Measurements from ENCODE around the gene ARL16. TPM values are rescaled to one million over a fixed set of nuclear protein-coding genes. Genes with fewer than 3 reads are reported as not detected.

ARL16 gene
- total RNA-seq, 1 donor from 2014 or later, result 30.9 TPM

DNA sequence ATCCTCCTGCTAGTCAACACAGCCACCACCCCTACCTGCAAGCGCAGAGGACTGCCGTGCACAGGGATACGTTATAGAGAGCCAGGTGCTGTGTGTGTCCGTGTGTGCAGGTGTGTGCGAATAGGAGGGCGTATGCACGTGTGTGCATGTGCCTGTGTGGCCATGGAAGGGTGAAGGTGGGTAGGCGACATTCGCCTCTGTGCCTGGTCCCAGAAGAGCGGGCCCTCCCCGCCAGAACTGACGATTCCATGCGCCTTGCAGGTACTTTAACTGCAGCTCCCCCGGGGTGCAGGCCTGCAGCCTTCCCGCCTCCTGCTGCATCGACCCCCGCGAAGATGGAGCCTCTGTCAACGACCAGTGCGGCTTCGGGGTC lies 36.0 kb downstream of the ARL16 start:
- intact Hi-C loops (cut with micrococcal nuclease), result no loop called here

DNA sequence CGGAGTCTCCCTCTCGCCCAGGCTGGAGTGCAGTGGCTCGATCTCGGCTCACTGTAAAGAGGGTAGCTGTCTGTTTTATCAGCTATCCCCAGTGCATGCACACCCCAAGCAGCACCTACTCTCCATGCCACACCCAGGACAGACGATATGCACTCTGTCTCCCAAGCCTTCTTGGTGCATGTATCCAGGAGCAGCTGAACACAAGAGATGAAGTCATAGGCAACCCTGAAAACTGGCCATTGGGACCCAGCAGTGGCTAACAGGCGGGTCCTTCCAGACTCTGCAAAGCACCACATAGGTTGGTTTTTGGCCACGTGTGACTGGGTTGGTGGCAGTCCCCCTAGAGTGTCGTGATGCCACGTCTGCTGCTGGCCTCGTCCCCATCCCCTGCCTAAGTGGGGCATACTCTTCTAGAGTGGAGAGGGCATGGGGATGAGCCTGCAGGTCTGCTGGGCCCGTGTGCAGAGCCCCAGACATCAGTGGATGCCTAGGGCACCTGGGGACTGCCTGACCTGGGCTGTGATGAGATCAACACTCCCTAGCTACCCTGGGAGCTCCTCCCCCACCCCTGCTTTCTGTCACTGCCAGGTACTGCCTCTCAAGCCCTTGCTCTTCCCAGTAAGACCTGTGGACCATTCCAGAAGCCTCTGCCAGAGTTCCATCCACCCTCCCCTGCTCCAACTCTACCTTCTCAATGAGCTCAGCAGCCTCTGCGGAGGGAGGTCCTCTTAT lies 36.6 kb downstream of the ARL16 start:
- intact Hi-C loops (cut with micrococcal nuclease), result no loop called here

DNA sequence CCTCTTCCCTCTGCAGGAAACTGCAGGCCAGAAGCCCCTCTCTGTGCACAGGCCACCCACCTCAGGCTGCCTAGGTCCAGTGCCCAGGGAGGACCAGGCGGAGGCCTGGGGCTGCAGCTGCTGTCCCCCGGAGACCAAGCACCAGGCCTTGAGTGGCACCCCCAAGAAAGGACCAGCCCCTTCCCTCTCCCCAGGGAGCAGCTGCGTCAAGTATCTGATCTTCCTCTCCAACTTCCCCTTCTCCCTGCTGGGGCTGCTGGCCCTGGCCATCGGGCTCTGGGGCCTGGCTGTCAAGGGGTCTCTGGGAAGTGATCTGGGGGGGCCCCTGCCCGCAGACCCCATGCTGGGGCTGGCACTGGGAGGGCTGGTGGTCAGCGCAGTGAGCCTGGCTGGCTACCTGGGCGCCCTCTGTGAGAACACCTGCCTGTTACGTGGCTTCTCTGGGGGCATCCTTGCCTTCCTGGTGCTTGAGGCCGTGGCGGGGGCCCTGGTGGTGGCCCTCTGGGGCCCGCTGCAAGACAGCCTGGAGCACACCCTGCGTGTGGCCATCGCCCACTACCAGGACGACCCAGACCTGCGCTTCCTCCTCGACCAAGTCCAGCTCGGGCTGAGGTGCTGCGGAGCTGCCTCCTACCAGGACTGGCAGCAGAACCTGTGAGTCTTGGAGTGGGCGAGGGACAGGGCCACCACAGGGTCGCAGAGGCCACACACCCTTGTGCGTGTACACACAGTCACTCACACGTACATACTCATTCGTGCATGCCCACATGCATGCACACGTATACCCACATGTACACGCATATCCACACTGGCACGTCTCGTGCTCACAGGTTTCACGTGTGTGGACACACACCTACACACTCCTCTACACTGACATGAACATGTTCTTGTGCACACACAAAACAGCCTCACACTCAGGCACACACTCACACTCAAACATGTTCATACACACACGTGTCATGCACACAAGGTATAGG lies 38.3 kb downstream of the ARL16 start:
- intact Hi-C loops (cut with micrococcal nuclease), result no loop called here

DNA sequence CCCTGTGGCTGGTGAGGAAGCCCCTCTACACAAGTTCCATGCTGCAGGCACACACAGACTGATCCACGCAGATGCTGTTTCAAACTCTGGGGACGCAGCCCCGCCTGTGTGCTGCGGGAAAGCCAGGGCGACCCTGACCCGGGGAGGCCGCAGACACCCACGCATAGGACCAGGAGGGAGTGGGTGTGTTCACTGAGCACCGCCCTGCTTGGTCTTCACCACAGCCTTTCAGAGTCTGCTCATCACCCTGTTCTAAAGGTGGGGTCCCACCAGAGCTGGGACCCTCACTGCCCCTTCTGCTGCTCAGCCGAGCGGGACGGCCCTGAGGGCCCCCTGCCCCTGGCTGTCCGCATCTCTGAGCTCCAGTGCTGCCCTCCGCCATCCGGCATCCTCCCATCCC lies 39.1 kb downstream of the ARL16 start:
- intact Hi-C loops (cut with micrococcal nuclease), result no loop called here

DNA sequence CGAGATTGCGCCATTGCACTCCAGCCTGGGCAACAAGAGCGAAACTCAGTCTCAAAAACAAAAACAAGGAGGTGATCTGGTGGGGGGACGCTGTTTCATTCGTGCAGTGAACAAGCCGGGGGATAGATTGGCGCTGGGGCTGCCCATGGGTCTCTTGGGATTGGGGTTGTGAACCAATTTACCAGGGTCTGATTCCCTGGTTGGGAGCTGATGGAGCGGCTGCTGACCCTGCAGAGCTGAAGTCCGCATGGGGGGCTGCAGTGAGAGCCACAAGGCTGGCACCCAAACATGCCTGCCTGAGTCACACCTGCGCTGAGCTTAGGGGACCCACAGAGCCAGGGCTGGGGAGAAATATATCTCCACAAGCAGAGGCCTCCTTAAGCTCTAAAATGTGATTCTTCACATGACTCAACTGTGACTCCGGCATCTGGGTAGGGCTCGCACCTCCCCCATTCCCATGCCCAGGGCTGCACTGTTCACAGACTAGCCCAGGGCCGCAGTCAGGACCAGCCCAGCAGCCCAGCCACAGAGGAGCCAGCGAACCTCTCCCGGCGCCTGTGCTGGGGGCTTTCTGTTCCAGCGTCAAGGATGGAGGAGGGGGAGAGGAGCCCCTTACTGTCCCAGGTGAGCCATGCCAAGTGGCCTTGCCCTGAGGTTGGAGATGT lies 41.6 kb downstream of the ARL16 start:
- intact Hi-C loops (cut with micrococcal nuclease), result no loop called here

DNA sequence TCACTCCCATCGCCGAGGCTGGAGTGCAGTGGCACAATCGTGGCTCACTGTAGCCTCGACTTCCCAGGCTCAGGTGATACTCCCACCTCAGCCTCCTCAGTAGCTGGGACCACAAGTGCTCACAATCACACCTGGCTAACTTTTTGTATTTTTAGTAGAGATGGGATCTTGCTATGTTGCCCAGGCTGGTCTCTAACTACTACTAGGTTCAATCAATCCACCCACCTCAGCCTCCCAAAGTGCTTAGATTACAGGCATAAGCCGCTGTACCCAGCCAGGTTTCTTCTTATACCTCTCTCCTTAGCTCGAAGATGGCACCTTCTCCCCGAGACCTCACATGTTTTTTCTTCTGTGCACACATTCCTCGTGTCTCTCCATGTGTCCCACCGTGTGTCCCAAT lies 43.6 kb downstream of the ARL16 start:
- intact Hi-C loops (cut with micrococcal nuclease), result no loop called here

DNA sequence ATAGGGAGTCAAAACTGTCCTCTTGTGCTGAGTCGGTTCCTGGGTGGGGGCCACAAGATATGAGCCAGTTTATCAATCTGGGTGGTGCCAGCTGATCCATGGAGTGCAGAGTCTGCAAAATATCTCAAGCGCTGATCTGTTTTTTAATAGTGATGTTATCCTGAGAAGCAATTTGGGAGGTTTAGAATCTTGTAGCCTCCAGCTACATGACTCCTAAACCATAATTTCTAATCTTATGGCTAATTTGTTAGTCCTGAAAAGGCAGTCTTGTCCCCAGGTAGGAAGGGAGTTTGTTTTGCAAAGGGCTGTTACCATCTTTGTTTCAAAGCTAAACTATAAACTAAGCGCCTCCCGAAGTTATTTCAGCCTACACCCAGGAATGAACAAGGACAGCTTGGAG lies 44.9 kb downstream of the ARL16 start:
- intact Hi-C loops (cut with micrococcal nuclease), result no loop called here

DNA sequence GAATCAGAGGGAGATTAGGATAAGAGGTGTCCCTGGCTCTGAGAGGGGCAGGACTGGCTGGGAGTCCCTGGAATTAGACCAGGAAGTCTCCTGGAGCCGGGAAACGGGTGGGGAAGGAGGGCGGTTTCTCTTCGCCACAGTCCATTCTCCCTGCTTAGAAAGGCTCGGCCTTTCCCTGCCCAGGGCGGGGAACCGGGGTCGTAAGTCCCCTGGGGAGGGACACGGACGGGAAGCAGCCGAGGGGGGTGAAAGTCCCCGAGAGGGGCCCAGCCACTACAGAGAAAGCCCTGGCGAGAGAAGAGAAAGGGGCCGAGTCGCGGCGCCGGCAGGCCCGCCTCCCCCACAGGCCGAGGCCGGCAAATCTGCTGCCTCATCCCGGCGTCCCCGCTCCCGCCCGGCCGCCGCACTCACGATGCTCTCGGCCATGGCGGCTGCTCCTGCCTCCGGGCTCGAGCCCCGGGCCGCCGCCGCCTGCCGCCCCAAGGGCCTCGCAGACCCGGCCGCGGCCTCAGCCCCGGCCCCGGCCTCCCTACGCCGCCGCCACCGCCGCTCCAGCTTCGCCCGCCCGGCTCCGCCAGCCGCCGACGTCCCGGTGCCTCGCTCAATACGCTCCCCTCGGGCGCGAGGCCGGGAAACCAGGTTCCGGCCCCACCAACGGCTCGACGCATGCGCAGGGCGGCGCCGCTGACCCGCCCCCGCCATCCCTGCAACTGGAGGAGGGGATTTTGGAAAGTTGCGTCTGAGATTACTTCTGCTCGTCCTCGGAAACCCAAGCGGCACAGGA lies 46.9 kb downstream of the ARL16 start, which contains the start of the genes NPLOC4 and TSPAN10:
NPLOC4 (minus strand) TSS at position 608 of the 784 bp plus-strand sequence; CDS start at position 426, 182 bp downstream.
TSPAN10 (plus strand) TSS at position 692 of the 784 bp plus-strand sequence. CDS start 5,217 bp downstream, outside the sequence.
- intact Hi-C loops (cut with micrococcal nuclease), result loop anchor here (1.0 kb wide), 2 partner anchors 30 to 47 kb away; partner anchors contain the start of genes ARL16, CCDC137 and OXLD1

DNA sequence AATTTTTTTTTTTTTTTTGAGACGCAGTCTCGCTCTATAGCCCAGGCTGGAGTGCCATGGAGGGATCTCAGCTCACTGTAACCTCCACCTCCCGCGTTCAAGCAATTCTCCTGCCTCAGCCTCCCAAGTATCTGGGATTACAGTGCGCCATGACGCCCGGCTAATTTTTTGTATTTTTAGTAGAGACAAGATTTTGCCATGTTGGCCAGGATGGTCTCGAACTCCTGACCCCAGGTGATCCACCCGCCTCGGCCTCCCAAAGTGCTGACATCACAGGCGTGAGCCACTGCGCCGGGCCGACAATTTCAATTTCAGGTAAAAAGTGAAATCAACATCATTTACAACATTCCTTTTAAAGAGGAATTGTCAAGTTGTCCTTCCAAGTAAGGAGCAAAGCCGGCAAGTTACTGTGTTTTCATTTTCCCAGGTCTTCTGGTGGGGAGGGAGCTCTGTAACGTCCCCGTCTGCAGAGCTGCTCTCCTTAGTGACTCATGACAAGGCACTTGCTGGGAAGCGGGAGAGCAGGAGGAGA lies 47.6 kb downstream of the ARL16 start:
- intact Hi-C loops (cut with micrococcal nuclease), result no loop called here

DNA sequence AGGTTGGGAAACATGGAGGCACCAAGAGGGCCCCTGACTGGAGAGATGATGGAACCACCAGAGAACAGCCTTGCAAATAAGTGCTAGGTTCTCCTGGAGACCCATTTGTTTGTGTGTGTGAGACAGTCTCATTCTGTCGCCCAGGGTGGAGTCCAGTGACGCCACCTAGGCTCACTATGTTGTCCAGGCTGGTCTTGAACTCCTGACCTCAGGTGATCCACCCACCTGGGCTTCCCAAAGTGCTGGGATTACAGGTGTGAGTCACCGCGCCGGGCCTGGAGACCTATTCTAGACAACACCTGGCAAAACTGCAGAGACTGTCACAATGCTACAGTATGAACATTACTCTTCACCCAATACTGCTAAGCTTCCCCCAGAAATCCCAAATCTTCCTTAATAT lies 48.2 kb downstream of the ARL16 start:
- intact Hi-C loops (cut with micrococcal nuclease), result no loop called here

DNA sequence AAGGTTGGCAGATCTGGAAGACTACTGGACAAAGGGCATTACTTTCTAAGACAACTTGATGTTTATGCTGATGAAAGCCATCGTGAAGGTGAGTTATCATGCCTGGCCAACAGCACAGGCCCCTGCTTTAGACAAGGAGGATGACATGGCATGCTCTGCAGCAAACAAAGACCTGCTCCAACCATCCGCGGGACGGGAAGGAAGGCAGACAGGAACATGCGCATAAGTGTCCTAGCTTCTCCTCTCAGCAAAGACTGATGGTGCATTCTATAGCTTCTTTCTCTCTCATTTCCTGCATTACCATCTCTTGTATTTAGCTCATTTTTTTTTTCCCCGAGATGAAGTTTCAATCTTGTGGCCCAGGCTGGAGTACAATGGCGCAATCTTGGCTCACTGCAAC lies 52.1 kb downstream of the ARL16 start:
- intact Hi-C loops (cut with micrococcal nuclease), result no loop called here

Other genes with a start within 250 kb of the ARL16 start
- 4,987 and 5,035 TPM in 2 replicates for gene ACTG1, start 171.0 kb downstream of the ARL16 start, total RNA-seq
- gene FSCN2, start 155.4 kb downstream of the ARL16 start, total RNA-seq, result 0.27 and 0.37 TPM in 2 replicates
- gene FAAP100, start 131.4 kb downstream of the ARL16 start, total RNA-seq, result 37.9 and 41.8 TPM in 2 replicates
- 133 and 140 TPM in 2 replicates for gene NPLOC4, start 46.7 kb downstream of the ARL16 start, total RNA-seq
- gene TSPAN10, start 46.6 kb downstream of the ARL16 start, total RNA-seq, result 0.37 and 0.47 TPM in 2 replicates
- gene PDE6G, start 27.3 kb downstream of the ARL16 start, total RNA-seq, result 21.9 and 26.3 TPM in 2 replicates
- 48.1 and 48.8 TPM in 2 replicates for gene OXLD1, start 17.2 kb downstream of the ARL16 start, total RNA-seq
- 33.2 and 38.5 TPM in 2 replicates for gene CCDC137, start 17.1 kb downstream of the ARL16 start, total RNA-seq
- 127 TPM in 2 replicates for gene HGS, start 214 bp upstream of the ARL16 start, total RNA-seq
- gene MRPL12, start 19.6 kb upstream of the ARL16 start, total RNA-seq, result 85.6 and 86.6 TPM in 2 replicates
- gene SLC25A10, start 28.5 kb upstream of the ARL16 start, total RNA-seq, result 25.9 and 26.9 TPM in 2 replicates
- gene GCGR, start 120.4 kb upstream of the ARL16 start, total RNA-seq, result not detected in 2 replicates
- 53.5 and 56.8 TPM in 2 replicates for gene MCRIP1, start 149.5 kb upstream of the ARL16 start, total RNA-seq
- not detected in 2 replicates for gene PPP1R27, start 151.3 kb upstream of the ARL16 start, total RNA-seq
- 548 and 588 TPM in 2 replicates for gene P4HB, start 176.7 kb upstream of the ARL16 start, total RNA-seq
- gene ARHGDIA, start 187.5 kb upstream of the ARL16 start, total RNA-seq, result 671 and 678 TPM in 2 replicates
- gene ALYREF, start 207.8 kb upstream of the ARL16 start, total RNA-seq, result 167 and 172 TPM in 2 replicates
- gene ANAPC11, start 207.9 kb upstream of the ARL16 start, total RNA-seq, result 108 and 111 TPM in 2 replicates
- gene NPB, start 218.4 kb upstream of the ARL16 start, total RNA-seq, result 0.32 and 0.34 TPM in 2 replicates
- gene PCYT2, start 227.6 kb upstream of the ARL16 start, total RNA-seq, result 36.7 and 38.2 TPM in 2 replicates
- gene SIRT7, start 234.4 kb upstream of the ARL16 start, total RNA-seq, result 62.7 and 71.3 TPM in 2 replicates
- gene MAFG, start 243.9 kb upstream of the ARL16 start, total RNA-seq, result 26.2 and 28.5 TPM in 2 replicates

All from T-helper 1 cell treated with Interleukin-12 subunit alpha and Interleukin-12 subunit beta and Interleukin-4 antibody, amounts not matched to agents 30 ng/mL and 1 ng/mL, for 36 hours (primary cell).